GM19467 (cell line): ENCODE data around the gene LAMA5.

Experiments
- ATAC-seq: cut with Tn5 transposase; IDR thresholded peaks from one replicate; pipeline ENCODE4 v1.9.1; 2021; ENCODE audit warnings: mild to moderate bottlenecking, moderate library complexity; ENCODE audit not compliant: unreplicated experiment

Gene LAMA5

DNA sequence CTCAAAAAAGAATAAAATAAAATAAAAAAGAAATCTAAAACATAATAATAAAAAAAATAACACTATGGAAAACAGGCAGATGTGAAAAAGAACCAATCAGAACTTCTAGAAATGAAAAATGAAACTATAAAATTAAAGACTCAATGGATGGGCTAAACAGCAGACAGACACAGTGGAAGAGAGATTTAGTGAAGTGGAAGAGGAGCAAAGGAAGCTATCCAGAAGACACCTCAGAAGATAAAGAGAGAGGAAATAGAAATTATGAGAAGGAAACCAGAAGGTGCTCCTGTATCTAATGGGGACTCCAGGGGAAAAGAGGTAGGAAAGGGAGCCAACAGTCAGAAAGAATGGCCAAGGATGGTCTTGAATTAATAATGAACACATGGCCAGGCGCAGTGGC lies 18.5 kb downstream of the LAMA5 start:
- ATAC-seq, result no peak

DNA sequence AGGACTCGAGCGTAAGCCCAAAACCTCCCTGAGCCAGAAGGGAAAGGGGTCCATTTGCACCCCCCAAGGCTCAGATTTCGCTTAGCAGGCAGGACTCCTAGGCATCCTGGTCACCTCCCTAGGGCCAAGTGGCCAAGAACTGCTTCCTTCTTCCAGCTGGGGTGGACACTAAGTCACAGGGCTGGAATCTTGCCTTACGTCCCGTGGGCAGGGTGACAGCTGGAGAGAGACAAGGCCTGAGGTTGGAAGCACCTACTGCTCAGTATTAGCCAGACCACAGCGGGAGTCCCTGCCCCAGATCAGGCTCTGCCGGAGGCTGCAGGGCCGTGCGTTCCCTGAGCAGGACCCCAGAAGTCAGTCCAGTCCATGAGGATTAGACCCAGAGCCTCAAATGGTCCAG lies 19.7 kb downstream of the LAMA5 start:
- no peak for ATAC-seq

DNA sequence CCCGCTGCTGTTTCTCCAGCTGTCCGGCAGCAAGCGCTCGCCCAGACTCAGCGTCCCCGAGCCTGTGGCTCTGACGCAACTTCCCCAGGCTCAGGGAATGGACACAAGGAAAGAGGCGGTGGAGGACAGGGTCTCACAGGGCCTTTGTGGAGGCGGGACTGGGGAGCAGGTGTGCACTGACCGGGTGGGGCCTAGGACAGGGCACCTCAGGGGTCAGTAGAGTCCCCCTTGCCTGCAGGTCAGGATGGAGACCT lies 20.0 kb downstream of the LAMA5 start:
- ATAC-seq, result no peak

DNA sequence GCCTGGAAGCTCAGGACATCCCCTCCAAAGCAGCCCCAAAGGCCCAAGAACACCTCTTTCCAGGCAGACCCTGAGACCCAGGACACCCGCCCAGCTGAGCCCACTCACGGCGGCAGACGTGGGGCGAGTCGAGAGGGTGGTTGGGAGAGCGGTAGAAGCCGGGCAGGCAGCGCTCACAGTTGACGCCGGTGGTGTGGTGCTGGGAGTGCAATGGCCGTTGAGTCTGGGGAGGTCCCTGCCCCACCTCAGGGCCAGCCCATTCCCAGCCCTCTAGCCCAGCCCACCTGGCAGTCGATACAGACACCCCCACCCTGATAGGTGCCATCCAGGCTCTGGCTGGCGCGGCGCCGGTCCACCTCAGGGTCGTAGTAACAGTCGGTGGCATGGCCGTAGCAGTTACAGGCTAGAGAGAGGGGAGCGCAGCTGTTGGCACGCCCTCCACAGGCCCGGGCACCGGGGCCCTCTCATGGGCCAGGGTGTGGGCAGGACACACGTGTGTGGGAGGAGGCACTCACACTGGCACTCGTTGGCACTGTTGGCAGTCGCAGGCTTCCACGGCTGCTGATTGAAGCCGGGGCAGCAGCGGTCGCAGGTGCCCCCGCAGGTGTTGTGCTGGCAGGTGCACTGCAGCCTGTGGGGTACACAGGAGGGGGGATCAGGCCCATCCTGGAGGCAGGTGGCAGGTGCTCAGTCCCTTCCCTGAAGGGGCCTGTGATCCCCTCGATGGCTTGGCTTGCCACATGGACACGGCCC lies 20.5 kb downstream of the LAMA5 start:
- ATAC-seq, result no peak

DNA sequence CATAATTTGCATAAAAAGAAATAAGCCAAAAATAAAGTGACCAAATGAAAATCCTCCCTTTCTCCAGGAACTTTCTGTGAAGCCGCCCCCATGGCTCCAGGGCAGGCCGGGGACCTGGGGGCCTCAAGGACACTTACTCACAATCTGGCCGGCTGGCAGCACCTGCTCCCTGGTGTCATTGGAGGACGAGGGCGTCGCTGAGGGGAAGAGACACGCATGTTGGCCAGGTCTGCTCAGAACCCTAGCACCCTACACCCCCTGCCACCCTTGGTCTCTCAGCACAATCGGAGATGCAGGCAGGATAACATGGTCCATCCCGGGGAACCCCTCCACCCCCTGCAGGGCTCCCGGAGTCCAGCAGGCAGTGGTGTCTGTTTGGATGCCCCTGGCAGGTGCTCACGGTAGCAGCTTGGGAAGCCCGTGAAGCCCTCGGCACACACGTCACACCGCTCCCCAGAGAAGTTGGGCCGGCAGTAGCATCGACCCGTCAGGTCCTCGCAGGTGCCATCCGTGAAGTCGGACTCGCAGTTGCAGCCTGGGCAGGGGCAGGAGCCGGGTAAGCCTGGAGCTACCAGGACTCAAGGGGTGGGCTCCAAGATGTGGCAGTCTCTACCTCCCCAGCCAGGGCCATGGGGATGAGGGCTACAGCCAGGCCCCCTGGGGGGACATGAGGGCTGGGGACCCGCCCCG lies 21.3 kb downstream of the LAMA5 start:
- ATAC-seq, result no peak

DNA sequence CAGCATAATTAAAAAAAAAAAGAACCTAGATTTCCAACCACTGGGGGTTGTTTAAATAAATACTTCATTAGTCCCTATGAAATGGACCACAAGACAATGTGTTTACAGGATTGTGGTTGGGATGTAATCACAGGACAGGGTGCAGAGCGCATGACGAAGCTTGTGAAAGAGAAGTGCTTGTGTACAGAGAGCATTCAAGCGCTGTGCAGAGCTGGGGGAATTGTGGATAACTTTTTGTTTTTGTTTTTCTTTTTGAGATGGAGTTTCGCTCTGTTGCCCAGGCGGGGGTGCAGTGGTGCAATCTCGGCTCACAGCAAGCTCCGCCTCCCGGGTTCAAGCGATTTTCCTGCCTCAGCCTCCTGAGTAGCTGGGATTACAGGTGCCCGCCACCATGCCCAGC lies 22.3 kb downstream of the LAMA5 start:
- no peak for ATAC-seq

DNA sequence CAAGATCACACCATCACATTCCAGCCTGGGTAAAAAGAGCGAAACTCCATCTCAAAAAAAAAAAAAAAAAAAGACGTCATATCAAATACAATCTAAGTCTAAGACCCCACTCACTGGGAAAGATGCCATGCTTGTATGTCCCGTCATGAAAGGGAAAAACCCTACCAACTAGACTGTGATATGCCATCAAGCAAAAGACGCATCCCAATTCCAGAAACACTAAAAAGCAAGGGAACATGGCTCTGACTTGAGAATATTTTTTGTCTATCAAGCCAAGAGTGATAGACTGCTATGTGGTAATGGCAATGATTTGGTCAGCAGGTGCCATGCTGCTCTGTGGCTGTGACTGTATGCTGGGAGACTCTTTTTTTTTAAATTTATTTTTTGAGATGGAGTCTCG lies 23.0 kb downstream of the LAMA5 start:
- no peak for ATAC-seq

DNA sequence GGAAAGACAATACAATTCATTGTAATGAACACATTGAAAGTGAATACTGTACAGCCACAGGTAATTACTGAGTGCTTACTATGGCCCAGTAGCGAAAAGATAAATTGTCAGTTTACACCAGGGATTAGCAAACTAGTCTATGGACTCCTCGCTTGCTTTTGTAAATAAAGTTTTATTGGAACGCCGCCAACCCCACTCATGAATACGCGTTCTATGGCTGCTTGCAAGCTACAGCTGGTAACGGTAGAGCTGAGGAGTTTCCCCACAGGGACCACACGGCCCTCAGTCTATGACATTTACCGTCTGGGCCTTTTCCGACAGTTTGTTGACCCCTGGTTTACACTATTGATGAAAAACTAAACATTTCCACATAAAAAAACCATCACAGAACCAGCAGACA lies 24.2 kb downstream of the LAMA5 start:
- ATAC-seq, result no peak

DNA sequence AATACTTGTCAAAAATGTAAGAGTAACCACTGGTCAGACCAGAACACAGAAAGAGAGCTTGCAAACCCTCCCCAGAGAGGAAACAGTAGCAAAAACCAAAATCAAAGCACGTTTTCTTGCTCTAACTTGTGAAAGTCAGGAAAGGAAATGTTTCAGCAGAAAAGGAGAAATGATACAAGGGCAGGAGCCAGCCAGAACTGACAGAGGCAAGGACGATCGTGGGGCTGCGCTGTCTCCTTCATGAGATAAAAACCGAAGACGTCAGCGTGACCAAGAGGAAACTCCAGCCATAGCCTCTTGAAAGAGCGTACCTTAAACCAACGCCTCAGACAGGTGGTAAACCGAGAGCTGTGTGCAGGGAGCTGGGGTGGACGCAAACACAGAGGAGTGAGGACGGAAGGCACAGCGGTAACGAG lies 27.5 kb downstream of the LAMA5 start:
- ATAC-seq, result peak; percentile 55

DNA sequence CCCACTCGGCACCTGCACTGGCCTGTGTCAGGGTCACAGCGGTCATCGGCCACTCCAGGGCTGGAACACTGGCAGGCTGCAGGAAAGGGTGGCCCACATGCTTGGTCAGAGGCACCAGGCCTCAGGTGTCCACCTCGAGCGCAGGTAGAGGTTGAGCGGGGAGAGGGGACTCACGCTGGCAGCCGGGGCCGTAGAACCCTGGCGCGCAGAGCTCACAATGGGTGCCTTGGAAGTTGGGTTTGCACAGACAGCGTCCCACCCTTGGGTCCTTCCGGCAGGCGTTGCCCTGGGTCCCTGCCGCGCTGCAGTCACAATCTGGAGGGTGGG lies 28.9 kb downstream of the LAMA5 start:
- no peak for ATAC-seq

DNA sequence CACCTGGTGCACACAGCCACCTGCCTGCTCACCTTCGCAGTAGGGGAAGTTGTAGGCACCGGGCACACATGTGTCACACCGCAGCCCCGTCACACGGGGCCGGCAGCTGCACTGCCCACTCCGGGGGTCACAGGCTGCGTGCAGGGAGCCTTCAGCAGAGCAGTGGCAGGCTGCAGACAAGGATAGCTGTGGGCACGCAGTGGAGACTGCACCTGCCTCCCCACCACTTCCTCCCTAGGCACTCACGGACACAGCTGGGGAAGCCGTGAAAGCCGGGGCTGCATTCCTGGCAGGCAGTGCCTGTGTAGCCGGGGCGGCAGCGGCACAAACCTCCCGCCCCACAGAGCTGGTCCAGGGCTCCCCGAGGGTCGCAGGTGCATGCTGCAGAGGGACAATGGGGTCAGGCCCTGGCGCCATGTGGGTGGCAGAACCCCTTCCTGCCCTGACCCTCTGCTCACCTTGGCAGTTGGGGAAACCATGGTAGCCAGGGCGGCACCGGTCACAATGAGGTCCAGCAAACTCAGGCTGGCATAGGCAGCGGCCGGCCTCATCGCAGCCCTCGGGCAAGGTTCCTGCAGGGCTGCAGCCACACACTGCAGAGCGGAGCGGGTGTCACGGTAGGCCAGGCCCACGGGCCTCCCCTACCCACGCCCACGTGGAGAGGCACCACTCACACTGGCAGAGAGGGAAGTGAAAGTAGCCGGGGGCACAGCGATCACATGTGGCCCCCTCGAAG lies 29.4 kb downstream of the LAMA5 start:
- peak; percentile 46 for ATAC-seq

DNA sequence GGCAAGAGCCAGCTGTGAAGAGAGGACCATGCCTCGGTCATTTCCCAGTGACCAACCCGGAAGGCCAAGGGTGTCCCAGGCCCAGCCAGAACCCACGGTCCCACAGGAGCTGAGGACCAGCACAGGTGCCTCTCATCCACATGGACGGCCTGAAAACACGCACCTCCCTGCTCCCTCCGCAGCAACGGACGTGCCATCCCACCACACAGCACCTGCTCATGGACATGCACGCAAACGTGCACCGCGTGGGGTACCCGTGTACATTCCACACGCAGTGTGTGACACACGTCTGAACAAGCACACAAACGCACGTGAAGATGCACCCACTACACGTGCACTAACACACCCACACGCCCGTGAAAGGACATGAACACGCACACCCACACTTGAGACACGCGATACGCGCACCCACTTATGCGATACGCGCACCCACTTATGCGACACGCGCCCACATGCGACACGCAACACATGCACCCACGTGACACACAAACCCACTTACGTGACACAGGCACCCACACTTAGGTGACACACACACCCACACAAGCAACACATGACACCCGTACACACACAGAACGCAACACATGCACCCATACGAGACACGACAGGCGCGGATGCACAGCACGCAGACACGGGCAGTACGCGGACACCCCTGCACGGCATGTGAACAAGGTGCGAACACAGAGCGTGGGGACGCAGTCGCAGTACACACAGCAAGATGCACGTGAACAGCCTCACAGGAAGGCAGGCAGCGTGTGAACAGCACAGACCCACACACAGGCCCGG lies 30.1 kb downstream of the LAMA5 start:
- no peak for ATAC-seq

DNA sequence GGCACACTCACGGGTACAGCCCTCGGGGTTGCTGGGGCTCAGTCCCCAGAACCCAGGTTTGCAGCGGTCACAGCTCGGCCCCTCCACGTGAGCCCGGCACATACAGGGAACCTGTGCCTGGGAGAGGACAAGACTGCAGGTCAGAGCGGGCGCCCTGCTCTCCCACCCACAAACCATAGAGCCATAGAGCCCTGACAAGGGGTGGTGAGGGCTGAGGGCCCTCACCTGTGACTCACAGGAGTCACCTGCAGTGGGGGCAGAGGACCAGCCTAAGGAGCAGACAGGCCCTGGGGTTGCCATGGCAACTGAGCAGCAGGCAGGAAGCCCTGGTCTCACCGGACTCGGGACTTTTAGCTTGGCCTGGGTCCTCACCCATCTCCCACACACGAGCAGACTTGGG lies 30.8 kb downstream of the LAMA5 start:
- ATAC-seq, result no peak

DNA sequence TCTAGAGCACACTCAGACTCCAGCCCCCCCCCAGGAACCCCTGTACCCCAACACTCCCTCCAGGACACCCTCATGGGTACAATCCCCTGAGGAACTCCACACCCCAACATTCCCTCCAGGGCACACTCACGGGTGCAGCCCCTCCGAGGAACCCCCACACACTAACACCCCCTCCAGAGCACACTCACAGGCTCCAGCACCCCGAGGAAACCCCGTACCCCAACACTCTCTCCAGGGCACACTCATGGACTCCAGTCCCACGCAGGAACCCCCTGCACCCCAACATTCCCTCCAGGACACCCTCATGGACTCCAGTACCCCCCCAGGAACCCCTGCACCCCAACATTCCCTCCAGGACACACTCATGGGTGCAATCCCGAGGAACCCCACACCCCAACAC lies 31.6 kb downstream of the LAMA5 start:
- ATAC-seq, result no peak

DNA sequence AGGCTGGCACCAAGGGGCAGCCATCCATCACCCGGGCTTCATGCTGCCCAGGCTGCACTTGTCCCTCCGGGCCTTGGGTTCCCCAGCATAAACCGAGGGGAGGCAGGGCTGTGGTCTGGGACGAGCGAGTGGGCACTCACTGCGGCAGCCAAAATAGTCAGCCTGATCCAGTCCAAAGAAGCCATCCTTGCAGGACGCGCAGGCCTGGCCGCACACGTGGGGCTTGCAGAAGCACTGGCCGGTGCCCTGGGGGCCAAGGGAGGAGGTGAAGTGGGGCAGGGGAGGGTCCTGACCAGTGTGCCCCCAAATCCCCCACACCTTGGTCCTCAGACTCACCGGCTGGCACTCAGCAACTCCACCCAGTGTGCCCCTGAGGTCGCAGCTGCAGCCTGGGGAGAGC lies 32.2 kb downstream of the LAMA5 start:
- no peak for ATAC-seq

DNA sequence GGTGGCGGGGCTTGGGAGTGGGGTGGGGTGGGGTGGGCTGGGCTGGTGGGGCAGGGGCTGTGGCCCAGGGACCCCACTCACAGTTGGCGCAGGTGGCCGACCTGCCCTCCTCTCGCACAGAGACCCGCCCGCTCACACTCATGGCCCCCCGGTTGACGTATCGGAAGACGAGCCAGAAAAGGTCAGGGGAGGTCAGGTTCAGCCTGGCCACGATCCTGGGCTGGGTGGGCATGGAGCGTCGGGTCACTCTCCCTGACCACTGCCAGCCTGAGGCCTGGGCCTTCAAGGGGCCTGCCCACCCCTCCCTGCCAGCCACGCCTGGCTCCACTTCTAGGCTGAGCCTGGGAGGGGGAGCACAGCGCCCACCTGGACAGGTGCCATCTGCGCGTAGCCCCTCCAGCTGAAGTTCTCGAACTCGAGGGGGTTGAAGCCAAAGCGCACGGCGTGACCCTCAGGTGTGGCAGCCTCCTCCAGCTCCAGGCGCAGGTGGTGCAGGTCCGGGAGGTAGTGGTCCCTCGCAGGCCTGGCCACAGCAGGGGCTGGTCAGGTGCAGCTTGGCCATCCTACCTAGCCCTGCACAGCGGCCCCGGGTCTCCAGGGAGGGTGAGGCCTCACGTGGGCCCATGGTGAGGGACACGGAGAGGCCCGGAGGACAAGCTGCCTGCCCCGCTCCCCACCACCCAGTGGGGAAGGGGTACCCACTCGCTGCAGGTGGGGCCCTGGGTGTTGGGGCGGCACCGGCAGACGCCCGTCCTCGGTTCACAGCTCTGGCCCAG lies 33.1 kb downstream of the LAMA5 start:
- ATAC-seq, result no peak

DNA sequence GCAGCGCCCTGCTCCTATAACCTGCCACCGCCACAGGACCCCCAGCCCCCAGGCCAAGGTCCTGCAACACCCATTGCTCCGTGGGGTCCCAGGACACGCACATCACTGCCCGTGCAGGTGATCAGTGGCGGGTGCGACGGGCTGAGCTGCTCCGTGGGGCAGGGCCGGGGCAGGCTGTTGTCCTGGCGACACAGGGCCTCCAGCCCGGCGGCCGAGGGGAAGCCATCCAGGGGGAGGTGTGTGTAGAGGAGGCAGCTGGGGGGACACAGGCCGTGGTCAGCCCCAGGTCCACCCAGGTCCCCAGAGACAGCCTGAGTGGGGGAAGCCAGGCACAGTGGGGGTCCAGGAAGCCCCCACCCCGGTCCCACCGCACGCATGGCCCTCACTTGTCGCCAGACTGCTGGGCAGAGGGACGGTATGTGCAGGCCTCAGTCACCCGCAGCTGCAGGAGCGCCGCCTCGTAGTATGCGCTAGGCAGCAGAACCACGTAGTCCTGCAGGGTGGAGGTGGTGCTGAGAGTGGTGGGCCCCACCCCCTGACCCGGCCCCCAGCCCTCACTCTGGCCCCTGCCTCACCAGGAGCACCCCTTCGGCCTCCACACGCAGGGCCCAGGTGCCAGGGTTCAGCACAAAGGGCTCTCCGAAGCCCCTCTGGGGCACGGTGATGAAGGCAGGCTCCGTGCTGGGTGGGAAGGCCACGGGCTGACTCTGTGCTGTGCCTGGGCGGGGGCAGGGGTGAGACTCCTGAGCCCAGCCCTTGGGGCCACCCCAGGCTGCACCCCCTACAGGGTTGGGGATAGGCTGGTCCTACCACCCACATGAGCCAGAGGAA lies 33.9 kb downstream of the LAMA5 start:
- no peak for ATAC-seq

DNA sequence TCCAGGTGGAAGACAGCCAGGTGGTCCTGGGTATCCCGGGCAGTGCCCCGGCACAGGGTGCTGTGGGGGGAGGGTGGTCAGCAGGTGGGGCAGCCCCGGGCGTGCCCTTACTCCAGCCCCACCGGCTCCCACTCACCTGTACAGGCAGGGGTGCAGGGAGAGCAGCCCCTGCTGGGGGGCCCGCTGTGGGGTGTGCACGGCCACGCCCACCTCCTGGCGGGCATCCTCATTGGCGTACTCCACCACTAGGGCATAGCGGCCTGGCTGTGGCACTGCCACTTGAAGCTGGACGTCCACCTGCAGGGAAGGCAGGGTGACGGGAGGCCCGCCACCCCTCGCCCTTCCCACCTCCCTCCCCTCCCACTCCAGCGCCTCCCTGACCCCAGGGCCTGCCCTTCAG lies 34.7 kb downstream of the LAMA5 start:
- ATAC-seq, result no peak

DNA sequence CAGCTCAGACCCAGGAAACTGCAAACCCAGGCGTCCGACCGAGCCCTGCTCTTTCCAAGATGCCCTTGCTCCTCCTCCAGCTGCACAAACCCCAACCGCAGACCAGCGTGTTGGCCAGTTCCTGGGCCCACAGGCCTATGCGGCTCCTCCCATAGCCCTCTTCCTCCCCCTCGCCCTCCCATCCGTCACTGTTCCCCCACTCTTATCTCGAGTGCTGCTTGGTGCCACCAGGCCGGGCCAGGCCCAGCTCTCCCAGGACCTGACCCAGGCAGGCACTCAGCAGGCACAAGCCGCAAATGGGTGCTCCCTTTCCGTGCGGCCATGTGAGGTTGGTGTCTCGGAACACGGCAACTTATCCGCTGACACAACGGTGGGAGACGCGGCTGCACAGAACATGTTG lies 35.8 kb downstream of the LAMA5 start:
- ATAC-seq, result no peak
